HCT116 (cell line): Measurements from ENCODE around the gene EHMT1. TPM values are rescaled to one million over a fixed set of nuclear protein-coding genes. Genes with fewer than 3 reads are reported as not detected.

ENCODE experiments used
- ATAC-seq: fragments of 200-7000 bp; cut with Tn5 transposase; 2 replicates; pipeline ENCODE4 v1.9.1; 2020; ENCODE audit warnings: mild to moderate bottlenecking, moderate library complexity
- BruUV-seq: library from RNA; stranded (reverse); fragments of 400-500 nt; replicated peaks from 2 replicates; lab custom pipeline; 2021; lab: Mats Ljungman, UMichigan
- CTCF ChIA-PET: fragments of 300-600 bp; sonication (Branson Sonifier 250); formaldehyde crosslinking; loops from one replicate; lab custom pipeline; 2021; ENCODE audit warnings: antibody characterized with exemption; lab: Charles Lee
- POLR2A ChIA-PET: fragments of 300-600, 350-600 bp; sonication (Branson Sonifier 250); formaldehyde crosslinking; loops from one replicate; lab custom pipeline; 2021; ENCODE audit warnings: antibody characterized with exemption; lab: Charles Lee
- RAD21 ChIA-PET, 2 experiments: fragments of 300-600 bp; sonication (Branson Sonifier 250); formaldehyde crosslinking; loops; one replicate each; lab custom pipeline; 2023; ENCODE audit warnings: low total read pairs in 2 of 2; ENCODE audit not compliant: uncharacterized antibody in 2 of 2, unreplicated experiment in 2 of 2, low non-redundant PET in 1 of 2; lab: Charles Lee
- DNase-seq: peaks from one replicate; pipeline ENCODE4 v3.0.0-alpha.2; 2010; ENCODE audit warnings: low read depth, low spot score
- H2AFZ ChIP-seq: fragments of 200-600 bp; shearing (Covaris generic), sonication (generic); 2 replicates; pipeline ENCODE4 v1.6.1; 2017; ENCODE audit warnings: low read depth, mixed run types, mixed read lengths, antibody characterized with exemption, low read length; ENCODE audit not compliant: poor library complexity, severe bottlenecking
- H3K27ac ChIP-seq: 2 replicates; pipeline ENCODE4 v1.5.1; 2012; ENCODE audit warnings: low read depth, low read length
- H3K27me3 ChIP-seq: fragments of 200-600 bp; sonication (generic); 2 replicates; pipeline ENCODE4 v1.6.1; 2016; ENCODE audit warnings: mixed run types, low read length, mixed read lengths; ENCODE audit not compliant: insufficient read depth
- H3K36me3 ChIP-seq, 2 experiments: fragments of 200-500 bp in 1 of 2; fragments of 200-600 bp in 1 of 2; sonication (Bioruptor generic) in 1 of 2; sonication (generic) in 1 of 2; 2 replicates each; pipeline versions ENCODE4 v1.5.1 to v1.6.1; 2014 to 2016; ENCODE audit warnings: low read length in 2 of 2, inconsistent platforms in 1 of 2, mixed read lengths in 1 of 2, mixed run types in 1 of 2; ENCODE audit not compliant: insufficient read depth in 2 of 2, control insufficient read depth in 1 of 2
- H3K4me1 ChIP-seq, 2 experiments: fragments of 200-600 bp in 1 of 2; sonication (generic) in 1 of 2; 2 replicates each; pipeline versions ENCODE4 v1.5.1 to v1.6.1; 2012 to 2017; ENCODE audit warnings: low read length in 2 of 2, inconsistent platforms in 1 of 2, mild to moderate bottlenecking in 1 of 2, mixed read lengths in 1 of 2, mixed run types in 1 of 2, moderate library complexity in 1 of 2; ENCODE audit not compliant: insufficient read depth in 2 of 2, control insufficient read depth in 1 of 2
- H3K4me2 ChIP-seq: fragments of 200-600 bp; sonication (generic); 2 replicates; pipeline ENCODE4 v1.6.1; 2017; ENCODE audit warnings: mixed run types, low read length, mixed read lengths
- H3K4me3 ChIP-seq, 2 experiments: fragments of 200-600 bp in 1 of 2; sonication (generic) in 1 of 2; replicated peaks in 1 of 2; 2 replicates each; pipeline ENCODE4 v1.5.1; 2011 to 2016; ENCODE audit warnings: low read length in 2 of 2, control low read depth in 1 of 2, low read depth in 1 of 2, mild to moderate bottlenecking in 1 of 2, mixed read lengths in 1 of 2, mixed run types in 1 of 2
- H3K79me2 ChIP-seq: fragments of 200-600 bp; sonication (generic); 2 replicates; pipeline ENCODE4 v1.6.1; 2017; ENCODE audit warnings: mild to moderate bottlenecking, mixed run types, low read length, moderate library complexity, mixed read lengths; ENCODE audit not compliant: insufficient read depth
- H3K9ac ChIP-seq: fragments of 200-600 bp; sonication (generic); 2 replicates; pipeline ENCODE4 v1.6.1; 2016; ENCODE audit warnings: low read length, mixed read lengths
- H3K9me2 ChIP-seq: fragments of 200-600 bp; sonication (generic), shearing (Covaris generic); 2 replicates; pipeline ENCODE4 v1.6.1; 2017; ENCODE audit warnings: mixed run types, mild to moderate bottlenecking, moderate library complexity; ENCODE audit not compliant: insufficient read depth
- H3K9me3 ChIP-seq, 2 experiments: fragments of 200-500 bp in 1 of 2; fragments of 200-600 bp in 1 of 2; sonication (Bioruptor generic) in 1 of 2; sonication (generic) in 1 of 2; 2 replicates each; pipeline ENCODE4 v1.6.1; 2014 to 2017; ENCODE audit warnings: low read length in 2 of 2, mixed read lengths in 2 of 2, inconsistent platforms in 1 of 2, low read depth in 1 of 2, mild to moderate bottlenecking in 1 of 2, mixed run types in 1 of 2, moderate library complexity in 1 of 2; ENCODE audit not compliant: control insufficient read depth in 1 of 2, insufficient read depth in 1 of 2
- H4K20me1 ChIP-seq: fragments of 200-600 bp; sonication (generic), shearing (Covaris generic); 2 replicates; pipeline ENCODE4 v1.6.1; 2017; ENCODE audit warnings: mixed run types, mild to moderate bottlenecking, moderate library complexity; ENCODE audit not compliant: insufficient read depth
- CEBPB ChIP-seq: IDR thresholded peaks from 2 replicates; pipeline ENCODE4 v1.6.1; 2012; ENCODE audit warnings: low read depth
- ELF1 ChIP-seq: IDR thresholded peaks from 2 replicates; pipeline ENCODE4 v1.6.1; 2012; ENCODE audit warnings: low read depth, borderline replicate concordance
- EZH2 ChIP-seq: fragments of 200-600 bp; sonication (generic); IDR thresholded peaks from 2 replicates; pipeline ENCODE4 v1.6.1; 2017; ENCODE audit warnings: antibody characterized with exemption, mixed run types
- JUND ChIP-seq: IDR thresholded peaks from 2 replicates; pipeline ENCODE4 v1.6.1; 2012
- RAD21 ChIP-seq: IDR thresholded peaks from 2 replicates; pipeline ENCODE4 v1.6.1; 2012; ENCODE audit warnings: low read depth, mild to moderate bottlenecking
- SP1 ChIP-seq: IDR thresholded peaks from 2 replicates; pipeline ENCODE4 v1.6.1; 2012; ENCODE audit warnings: low read depth
- TCF7L2 ChIP-seq: IDR thresholded peaks from 2 replicates; pipeline ENCODE4 v1.7.0; 2011; ENCODE audit warnings: borderline replicate concordance, inconsistent platforms; ENCODE audit not compliant: insufficient read depth, insufficient read length; ENCODE audit errors: extremely low read depth
- YY1 ChIP-seq: IDR thresholded peaks from 2 replicates; pipeline ENCODE4 v1.6.1; 2011; ENCODE audit warnings: low read length, low read depth, moderate library complexity, mild to moderate bottlenecking; ENCODE audit not compliant: insufficient replicate concordance; ENCODE audit errors: extremely low read depth
- ZFX ChIP-seq: fragments of 450-650 bp; IDR thresholded peaks from 2 replicates; pipeline ENCODE4 v1.6.1; 2017
- ZNF274 ChIP-seq: fragments of 200-500 bp; sonication (Bioruptor generic); IDR thresholded peaks from 2 replicates; pipeline ENCODE4 v1.6.1; 2014; ENCODE audit warnings: mild to moderate bottlenecking, low read depth, low read length, inconsistent platforms
- intact Hi-C: fragments of 100-400 bp; cut with micrococcal nuclease; formaldehyde crosslinking; loops from 2 replicates; pipeline ENCODE4 v1.10.0; 2022
- total RNA-seq: library from RNA; stranded (reverse); gene quantifications from one replicate; pipeline ENCODE4 v1.2.1, GENCODE V29; 2021; ENCODE audit not compliant: unreplicated experiment
- TF ChIP-seq, protein P1 (sequence below): IDR thresholded peaks from 2 replicates; pipeline ENCODE4 v1.6.1; 2012; ENCODE audit warnings: low read depth

Gene EHMT1
- total RNA-seq, 1 experiment from 2014 or later: 86.1 TPM

DNA sequence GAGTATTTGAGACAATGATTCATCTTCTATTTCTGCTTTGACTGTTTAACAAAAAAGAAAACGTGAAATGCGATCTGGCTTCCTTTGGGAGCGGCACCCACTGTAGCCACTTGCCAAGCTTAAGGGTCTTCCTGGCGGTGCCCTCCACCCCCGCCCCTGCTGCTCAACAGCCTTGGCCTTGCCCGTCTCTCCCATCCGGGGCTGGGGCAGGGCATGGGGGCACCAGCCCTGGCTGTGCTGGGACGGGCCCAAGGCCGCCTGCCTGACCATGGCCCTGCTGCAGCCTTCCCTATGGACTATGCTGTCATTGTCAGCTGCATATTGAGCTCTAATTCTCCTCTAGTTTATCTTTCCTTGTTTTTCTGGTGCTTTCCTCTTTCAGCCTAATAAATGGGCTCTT lies 143.0 kb downstream of the EHMT1 start:
- Histone ChIP-seq H2AFZ (no peak overlapping the region), H3K4me1 (peaks cover 9 to 16% of the 10 kb centered on the region in 2 experiments; a peak in 3 of 4 replicates), H3K36me3 (peaks cover 16 to 25% of the 10 kb centered on the region in 2 experiments; a peak in 3 of 4 replicates), H4K20me1 (no peaks in the 10 kb centered on the region), H3K9me3 (no peaks in the 10 kb centered on the region), H3K4me3 (no peak overlapping the region), H3K27ac (no peak overlapping the region), H3K27me3 (no peaks in the 10 kb centered on the region), H3K9ac (no peak overlapping the region), H3K79me2 (peaks cover 4% of the 10 kb centered on the region; the same call in 1 of the 2 replicates), H3K9me2 (no peaks in the 10 kb centered on the region), H3K4me2 (no peak overlapping the region)
- CTCF ChIA-PET: no interaction called here
- POLR2A ChIA-PET: no interaction called here
- TF ChIP-seq ZNF274 (no peak), SP1 (no peak), ELF1 (no peak), RAD21 (no peak)
- TF ChIP-seq, protein P1, sequence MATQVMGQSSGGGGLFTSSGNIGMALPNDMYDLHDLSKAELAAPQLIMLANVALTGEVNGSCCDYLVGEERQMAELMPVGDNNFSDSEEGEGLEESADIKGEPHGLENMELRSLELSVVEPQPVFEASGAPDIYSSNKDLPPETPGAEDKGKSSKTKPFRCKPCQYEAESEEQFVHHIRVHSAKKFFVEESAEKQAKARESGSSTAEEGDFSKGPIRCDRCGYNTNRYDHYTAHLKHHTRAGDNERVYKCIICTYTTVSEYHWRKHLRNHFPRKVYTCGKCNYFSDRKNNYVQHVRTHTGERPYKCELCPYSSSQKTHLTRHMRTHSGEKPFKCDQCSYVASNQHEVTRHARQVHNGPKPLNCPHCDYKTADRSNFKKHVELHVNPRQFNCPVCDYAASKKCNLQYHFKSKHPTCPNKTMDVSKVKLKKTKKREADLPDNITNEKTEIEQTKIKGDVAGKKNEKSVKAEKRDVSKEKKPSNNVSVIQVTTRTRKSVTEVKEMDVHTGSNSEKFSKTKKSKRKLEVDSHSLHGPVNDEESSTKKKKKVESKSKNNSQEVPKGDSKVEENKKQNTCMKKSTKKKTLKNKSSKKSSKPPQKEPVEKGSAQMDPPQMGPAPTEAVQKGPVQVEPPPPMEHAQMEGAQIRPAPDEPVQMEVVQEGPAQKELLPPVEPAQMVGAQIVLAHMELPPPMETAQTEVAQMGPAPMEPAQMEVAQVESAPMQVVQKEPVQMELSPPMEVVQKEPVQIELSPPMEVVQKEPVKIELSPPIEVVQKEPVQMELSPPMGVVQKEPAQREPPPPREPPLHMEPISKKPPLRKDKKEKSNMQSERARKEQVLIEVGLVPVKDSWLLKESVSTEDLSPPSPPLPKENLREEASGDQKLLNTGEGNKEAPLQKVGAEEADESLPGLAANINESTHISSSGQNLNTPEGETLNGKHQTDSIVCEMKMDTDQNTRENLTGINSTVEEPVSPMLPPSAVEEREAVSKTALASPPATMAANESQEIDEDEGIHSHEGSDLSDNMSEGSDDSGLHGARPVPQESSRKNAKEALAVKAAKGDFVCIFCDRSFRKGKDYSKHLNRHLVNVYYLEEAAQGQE: no peak
- intact Hi-C loops: no loop called here
- RAD21 ChIA-PET: no interaction called here
- BruUV-seq: no TSS peak
- no peak for ATAC-seq
- no peak for DNase-seq

DNA sequence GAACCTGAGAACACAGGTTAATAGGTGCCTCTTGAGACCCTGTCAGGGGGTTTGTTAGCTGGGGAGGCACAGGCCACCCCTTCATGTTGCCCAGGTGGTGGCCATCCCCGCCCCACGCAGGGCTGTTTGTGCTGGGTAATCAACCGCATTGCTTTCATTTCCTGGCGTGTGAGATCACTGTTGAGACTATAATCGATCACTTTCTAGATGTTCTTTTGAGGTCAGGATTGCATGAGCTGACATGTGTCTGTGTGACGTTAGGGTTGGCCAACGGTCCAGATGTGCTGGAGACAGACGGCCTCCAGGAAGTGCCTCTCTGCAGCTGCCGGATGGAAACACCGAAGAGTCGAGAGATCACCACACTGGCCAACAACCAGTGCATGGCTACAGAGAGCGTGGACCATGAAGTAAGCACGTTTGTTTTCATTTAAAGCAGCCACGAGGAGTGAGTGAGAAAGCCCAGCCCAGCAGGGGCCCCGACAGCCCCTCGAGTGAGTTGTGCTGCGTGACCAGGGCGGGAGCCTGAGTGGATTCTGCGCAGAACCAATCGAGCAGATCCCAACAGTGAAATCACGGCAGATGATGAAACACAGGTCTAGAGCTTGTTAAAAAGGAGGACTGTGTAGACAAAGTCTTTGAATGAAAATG lies 143.7 kb downstream of the EHMT1 start:
- no peaks in the 10 kb centered on the region for H3K27me3 ChIP-seq
- H3K9me2 ChIP-seq: no peaks in the 10 kb centered on the region
- H3K4me1 ChIP-seq: peaks cover 3 to 8% of the 10 kb centered on the region in 2 experiments; a peak in 2 of 4 replicates
- H3K4me2 ChIP-seq: no peak overlapping the region
- CTCF ChIA-PET: no interaction called here
- H4K20me1 ChIP-seq: no peaks in the 10 kb centered on the region
- RAD21 ChIA-PET: no interaction called here
- POLR2A ChIA-PET: no interaction called here
- TF ChIP-seq, protein P1: no peak
- TF ChIP-seq CEBPB: no peak
- TF ChIP-seq TCF7L2: no peak
- no peak for TF ChIP-seq ZFX
- no peak for TF ChIP-seq YY1
- TF ChIP-seq EZH2: no peak
- TF ChIP-seq JUND: no peak
- TF ChIP-seq SP1: no peak
- no peak for TF ChIP-seq RAD21
- H3K27ac ChIP-seq: no peak overlapping the region
- no TSS peak for BruUV-seq
- no peak overlapping the region for H2AFZ ChIP-seq
- intact Hi-C loops: no loop called here
- H3K9me3 ChIP-seq: no peaks in the 10 kb centered on the region
- peaks cover 16 to 29% of the 10 kb centered on the region in 2 experiments; a peak in 3 of 4 replicates for H3K36me3 ChIP-seq
- H3K79me2 ChIP-seq: peaks cover 4% of the 10 kb centered on the region; the same call in 1 of the 2 replicates
- no peak for ATAC-seq
- no peak overlapping the region for H3K4me3 ChIP-seq
- DNase-seq: no peak
- H3K9ac ChIP-seq: no peak overlapping the region
